Sigmoid colon (tissue), 4 donors: Measurements from ENCODE around the gene ANKMY1.

Experiments
- CTCF ChIP-seq, 4 experiments: fragments of 450-650 bp in 3 of 4; fragments of 200-600 bp in 1 of 4; IDR thresholded peaks; one replicate each; pipeline ENCODE4 v1.5.1; 2016 to 2019; ENCODE audit warnings: antibody characterized with exemption in 4 of 4, mild to moderate bottlenecking in 3 of 4, moderate library complexity in 2 of 4
- EP300 ChIP-seq, 4 donors: sonication (generic); formaldehyde crosslinking; IDR thresholded peaks; one replicate each; pipeline ENCODE4 v1.6.1; 2017; ENCODE audit warnings: antibody characterized with exemption in 4 of 4
- POLR2A ChIP-seq, 2 donors: fragments of 450-650 bp; IDR thresholded peaks; one replicate each; pipeline ENCODE4 v1.6.1; 2016; ENCODE audit warnings: antibody characterized with exemption in 2 of 2, mild to moderate bottlenecking in 2 of 2, moderate library complexity in 2 of 2

DNA sequence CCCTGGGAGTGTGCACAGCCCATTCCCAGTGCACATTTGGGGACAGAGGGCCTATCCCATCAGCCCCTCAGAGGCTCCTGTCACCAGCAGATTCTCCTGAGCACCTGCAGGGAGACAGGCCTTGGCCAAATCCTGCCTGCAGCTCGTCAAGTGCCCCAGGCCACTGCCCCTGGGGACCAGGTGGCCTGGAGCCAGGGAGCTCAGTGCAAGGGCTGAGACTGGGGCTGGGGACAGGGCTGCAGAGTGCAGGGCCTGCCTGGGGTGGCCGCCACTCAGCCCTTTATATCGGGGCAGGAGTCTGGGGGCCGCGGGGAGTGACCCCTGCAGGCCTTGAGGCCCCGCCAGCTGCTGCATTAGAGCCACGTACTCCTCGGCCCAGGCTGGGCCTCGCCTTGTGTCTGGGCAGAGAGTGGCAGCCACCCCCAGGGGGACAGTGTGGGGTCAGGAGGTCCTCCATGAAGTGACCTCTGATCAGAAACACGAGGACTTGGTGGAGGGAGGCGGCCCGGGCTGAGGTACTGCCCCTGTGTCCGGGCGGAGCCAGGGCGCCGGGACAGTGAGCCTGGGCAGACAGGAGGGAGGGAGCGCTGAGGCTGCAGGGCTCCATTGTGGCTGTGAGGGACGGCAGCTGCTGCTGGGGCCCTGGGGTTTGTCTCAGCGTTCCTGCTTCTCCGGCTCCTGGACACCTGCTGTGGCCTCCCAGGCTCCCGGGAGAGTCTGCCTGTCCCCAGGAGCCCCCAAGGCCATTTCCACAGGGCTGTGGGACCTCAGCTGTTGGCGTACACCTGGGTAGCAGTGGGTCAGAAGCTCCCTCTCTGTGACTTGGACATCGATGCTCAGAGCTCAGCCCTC lies 98.2 kb downstream of the ANKMY1 start:
- TF ChIP-seq CTCF (IDR thresholded peaks at IDR 0.05) (no peak), POLR2A (IDR thresholded peaks at IDR 0.05) (no peak), EP300 (IDR thresholded peaks at IDR 0.05) (no peak)
